Measurements from ENCODE around the gene TSPAN18.
"Not testable (repeated sequence)": the region's sequence is repeated elsewhere in the genome, so short reads cannot be mapped to it uniquely, and the experiment has no call there.

Gene TSPAN18

DNA sequence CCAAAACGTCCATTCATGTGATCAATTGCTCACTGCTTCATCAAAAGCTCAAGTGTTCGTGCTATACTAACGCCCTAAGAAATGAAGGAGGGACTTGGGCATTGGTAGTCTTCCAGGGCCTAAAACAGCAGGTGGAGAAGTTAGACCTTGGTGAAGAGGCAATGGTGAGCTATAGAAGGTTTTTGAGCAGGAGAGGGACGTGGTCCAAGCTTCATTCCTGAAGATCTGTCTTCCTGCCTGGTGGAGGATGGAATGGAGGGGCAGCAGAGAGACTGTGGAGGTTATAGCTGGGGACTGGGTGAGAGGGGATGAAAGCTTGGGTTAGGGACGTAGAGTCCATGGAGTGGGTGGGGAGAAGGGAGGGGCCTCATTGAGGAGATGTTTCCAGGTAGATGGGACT lies 126.2 kb downstream of the TSPAN18 start:
- DNase-seq: no peak

DNA sequence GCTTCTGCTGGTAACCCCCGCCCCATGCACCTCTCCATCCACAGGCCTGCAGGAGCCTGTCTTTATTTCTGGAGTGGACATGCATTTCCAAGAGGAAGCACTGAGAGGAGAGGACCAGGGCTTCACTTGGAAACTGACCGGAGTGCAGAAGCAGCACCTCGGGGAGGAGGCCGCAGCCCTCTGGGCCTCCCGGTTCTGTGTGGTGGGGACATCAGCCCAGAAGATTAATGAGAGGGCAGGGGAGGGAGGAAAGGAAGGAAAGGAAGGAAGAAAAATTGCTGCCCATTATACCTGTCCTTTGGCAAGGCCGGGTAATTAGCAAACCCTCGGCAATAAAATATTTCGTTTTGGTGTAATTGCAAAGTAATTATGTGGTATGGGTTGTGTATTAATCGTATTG lies 126.9 kb downstream of the TSPAN18 start:
- DNase-seq: no peak

DNA sequence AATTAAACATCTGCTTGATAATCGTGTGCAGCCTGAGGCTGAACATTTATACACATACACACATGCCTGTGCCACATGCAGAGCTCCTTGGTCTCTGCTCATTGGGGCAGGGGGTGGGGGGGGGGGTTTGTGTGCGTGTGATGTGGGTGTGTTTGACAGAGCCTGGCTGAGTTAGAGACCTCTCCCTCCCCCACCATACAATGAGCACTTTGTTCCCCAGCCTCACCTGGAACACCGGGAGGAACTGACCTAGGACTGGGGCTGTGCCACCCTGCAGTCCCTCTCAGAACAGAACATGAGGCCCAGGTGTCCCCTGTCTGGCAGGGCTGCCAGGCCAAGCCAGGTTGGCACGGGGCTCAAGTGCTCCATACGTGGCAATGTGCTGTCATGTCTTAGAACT lies 127.3 kb downstream of the TSPAN18 start:
- DNase-seq: no peak

DNA sequence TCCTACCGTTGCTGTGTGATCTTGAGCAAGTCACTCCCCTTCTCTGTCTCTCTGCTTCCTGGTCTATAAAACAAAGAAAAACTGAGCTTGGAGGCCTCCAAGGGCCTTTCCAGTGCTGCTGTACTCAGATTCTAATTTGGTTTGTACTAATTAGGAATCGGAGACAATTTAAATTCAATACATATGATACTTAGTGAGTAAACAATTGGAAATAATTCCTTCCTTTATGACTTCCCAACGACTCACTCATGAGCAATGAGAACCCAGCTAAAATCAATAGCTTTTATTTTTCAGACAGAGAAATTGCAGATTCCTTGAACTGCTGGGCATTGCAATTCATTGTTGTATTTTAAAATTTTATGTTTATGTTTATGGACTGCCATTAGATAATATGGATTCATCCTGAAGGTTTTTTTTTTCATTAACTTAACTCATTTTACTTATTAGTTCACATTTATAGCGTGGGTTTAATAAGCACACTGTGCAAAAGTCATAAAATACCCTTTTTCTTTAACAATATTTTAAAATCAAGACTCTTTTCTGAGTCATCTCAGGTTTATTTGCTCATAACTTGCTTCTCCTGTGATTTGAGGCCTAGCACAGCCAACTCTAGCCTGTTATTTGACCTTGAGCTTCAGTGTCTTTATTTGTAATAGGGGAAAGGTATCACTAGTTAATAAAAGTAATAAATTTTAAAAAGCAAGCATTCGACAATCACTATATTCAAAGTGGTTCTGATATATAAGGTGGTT lies 128.2 kb downstream of the TSPAN18 start:
- DNase-seq: no peak

DNA sequence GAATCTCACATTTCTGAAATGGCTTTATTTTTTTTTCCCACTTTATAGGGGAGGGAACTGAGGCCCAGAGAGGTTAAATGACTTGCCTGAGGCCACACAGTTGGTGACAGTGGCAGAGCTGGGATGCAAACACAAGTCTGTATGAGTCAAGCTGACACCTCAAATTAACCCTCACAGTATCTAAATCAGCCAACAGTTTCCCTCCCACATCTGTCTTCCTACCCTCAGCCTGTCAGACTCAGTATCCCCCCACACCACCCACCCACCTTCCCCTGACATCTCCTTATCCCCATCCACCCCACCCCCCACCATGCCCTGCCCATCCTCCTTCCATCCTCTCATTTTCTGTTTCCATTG lies 128.7 kb downstream of the TSPAN18 start:
- DNase-seq: no peak

DNA sequence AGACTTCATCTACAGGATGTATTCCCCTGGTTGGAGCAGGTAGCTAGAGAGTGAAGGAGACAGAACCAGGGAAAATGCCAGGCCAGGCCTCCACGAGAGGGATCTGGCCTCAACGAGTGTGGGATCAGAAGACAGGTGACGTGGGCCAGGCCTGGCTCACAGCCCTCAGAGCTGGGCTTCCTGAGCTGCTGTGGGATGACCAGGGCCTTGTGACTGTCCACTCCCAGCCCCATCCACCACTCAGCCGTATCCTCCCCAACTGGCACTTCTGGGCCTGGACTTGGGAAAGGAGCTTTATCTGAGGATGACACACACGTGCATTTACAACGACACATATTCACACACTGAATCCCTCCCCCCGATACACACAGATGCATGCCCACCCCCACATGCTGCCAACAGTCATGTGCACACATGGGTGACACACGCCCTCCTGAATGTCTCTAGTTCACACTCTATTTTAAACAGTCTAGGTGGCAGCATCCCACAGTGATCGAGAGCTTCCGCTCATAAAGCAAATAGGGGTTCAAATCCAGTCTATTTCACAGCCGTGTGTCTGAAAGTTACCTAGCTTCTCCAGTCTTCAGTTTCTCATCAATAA lies 130.8 kb downstream of the TSPAN18 start:
- no peak for DNase-seq

DNA sequence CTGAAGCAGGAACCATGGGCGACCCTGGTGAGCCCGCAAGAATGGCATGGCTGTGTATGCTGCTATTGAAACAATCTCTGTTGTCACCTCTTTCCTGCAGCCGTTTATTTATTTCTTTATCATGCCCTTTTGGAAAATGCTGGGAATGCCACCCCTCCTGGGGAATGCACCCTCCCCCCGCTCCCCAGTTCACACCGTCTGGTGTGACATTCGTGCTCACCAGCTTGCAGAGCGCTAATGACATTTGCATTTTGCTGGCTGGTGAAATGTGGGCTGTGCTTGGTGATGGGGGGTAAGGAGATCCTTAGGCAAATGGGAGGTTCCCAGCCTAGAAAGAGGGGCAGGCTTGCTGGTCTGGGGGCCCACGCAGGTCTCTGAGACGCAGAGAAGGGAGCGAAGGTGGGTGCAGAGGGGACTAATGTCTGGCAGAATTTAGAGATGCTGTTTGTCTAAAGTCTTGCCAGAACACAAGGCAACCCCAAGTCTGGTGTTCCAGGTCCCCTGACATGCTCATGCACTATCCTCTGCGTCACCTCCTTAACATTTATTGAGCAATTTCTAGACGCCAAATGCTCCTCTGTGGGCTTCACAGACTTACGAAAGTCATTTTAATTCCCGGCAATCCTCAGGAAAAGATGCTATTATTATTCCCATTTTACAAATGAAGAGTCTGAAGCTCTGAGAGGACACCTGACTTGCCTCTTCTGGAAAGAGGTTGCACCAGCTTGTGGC lies 132.2 kb downstream of the TSPAN18 start:
- peak; percentile 5 for DNase-seq

DNA sequence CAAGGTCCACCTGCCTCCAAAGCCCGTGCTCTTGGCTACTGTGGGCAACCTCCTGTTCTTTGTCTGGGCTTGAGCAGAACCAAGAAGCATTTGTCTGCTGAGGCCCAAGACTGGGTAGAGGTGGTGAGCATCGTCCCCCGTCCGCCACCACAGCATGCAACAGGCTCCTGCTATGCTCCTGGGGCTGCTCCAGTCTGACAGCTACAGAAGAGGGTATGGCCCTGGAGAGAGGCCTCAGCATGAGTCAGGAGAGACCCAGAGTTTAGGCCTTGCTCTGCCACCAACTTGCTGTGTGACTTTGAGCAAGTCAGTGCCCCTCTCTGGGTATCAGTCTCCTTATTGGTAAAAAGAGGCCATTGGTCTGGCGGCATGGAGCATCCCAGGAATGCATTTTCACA lies 132.8 kb downstream of the TSPAN18 start:
- DNase-seq: no peak

DNA sequence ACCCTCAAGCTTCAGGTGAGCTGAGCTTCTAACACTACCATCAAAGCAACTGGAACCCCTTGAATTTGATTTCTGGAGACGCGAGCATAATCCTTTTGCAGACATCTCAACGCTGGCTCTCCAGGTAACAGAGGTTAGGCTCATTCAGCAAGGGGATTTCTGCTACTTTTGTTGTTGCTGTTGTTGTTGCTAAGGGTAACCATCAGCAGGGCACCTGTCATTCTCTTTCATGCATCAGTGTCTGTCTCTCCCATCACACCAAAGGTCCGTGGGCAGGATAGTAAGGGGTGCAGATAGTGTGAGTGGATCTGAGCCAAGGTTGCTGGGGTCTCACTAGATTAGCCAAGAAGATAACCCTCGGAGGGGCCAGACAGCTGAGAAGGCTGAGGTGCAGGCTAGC lies 133.6 kb downstream of the TSPAN18 start:
- no peak for DNase-seq

DNA sequence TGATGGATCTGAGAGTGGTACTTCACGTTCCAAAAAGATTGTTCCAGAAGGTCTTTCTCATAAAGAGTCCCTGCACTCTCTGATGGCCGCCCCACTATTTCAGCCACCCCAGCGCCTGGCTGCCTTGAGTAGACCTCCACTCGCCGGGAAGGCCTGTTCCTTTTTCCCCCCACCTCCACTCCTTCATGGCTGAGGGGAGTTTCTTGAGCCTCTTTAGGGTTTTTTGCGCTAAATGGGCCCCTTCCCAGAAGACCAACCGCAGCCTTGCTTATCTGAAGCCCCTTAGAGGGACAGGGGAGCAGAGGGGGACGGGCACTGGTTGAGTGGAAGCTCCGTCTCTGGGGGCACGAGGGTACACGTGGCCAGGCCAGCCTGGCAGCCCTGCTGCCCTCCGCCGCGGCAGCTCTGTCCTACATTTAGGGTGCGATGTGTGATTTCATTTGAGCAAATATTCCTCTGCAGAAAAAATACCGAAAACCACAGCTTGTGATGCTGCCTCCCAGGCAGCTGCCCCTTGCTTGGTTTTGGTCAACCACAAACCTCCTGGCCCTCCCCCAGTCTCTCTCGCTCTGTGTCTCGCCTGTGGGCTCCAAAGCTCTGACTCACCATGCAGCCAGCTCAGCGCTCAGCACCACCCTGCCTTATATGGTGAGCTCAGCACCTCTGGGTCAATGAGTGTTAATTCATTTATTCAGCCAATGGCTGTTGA lies 135.2 kb downstream of the TSPAN18 start:
- no peak for DNase-seq

DNA sequence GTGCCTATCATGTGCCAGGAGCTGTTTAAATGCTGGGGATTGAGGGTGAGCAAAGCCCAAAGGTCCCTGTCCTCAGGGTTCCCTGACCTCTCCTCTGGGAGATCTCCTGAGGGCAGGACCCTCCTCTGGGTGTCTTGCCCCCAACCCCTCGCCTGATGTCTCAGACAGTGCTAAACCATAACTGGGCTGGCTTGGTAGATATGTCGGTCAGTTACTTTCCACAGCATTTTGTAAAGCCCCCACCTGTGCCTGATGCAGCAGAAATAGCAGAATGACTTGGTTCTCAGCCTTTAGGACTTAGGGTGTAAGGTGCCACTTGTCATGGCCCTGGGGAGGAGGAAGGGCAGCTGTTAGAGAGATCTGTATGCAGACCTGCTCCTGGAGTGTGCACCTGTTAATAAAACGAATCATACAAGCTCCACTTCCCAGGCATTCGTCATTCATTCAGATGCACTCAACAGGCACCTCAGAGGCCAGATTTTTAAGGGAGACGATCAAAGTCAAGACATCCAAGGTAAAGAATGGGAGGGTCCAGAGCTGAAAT lies 135.9 kb downstream of the TSPAN18 start:
- DNase-seq: peak; percentile 68

DNA sequence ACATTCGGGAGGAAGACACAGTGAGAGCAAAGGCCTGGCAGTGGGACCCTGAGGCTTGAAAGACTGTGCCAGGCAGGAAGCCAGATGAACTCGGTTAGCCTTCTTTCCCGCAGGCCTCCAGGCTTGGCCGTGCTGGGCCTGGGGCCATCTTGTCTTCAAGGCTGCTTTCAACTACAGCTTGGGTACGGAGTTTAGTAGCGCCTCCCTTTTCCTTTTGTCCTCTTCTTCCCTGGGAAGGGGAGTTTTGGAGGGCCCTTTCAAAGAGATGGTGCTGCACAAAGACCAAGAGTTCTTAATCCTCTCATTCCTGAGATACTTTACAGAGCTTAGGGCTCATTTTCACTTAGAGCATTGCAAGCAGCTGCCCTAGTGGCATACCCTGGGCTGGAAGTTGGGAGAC lies 136.5 kb downstream of the TSPAN18 start:
- DNase-seq: no peak

DNA sequence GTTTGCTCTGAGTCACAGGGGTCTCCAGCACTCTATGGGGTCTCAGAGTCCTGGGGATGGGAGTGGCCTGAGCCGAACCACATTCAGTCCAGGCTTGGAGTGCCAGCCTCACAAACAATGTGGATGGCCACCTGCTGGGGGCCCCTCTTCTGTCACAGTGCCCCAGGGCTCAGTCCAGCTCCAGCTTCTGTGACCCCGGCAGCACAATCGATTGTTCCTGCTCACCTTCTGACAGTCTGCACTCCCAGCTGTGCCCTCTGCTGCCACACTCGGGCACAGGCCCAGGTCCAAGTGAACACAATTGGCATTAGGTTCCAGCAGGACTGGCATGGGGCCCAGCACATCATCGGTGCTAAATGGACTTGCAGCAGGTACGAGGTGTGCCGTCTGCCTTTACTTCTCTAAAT lies 139.1 kb downstream of the TSPAN18 start:
- DNase-seq: peak; percentile 39

DNA sequence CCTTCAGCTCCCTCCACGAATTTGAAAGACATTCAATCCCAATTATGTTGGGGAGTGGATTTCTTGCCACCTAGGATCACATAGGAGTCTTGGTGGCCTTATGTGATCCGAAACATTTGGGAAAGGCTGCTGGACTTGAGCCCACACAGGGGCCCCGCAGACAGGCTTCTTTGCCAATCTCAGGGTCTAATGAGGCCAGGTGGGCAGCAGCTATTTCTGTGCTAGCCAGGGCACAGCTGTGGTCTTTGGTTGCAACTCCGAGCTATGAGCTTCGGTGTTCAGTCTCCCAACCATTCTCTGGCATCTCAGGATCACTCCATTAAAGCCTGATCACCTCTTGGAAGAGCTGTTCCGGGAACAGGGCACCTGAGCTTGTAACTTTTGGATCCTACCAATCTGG lies 139.5 kb downstream of the TSPAN18 start:
- DNase-seq: peak; percentile 62

DNA sequence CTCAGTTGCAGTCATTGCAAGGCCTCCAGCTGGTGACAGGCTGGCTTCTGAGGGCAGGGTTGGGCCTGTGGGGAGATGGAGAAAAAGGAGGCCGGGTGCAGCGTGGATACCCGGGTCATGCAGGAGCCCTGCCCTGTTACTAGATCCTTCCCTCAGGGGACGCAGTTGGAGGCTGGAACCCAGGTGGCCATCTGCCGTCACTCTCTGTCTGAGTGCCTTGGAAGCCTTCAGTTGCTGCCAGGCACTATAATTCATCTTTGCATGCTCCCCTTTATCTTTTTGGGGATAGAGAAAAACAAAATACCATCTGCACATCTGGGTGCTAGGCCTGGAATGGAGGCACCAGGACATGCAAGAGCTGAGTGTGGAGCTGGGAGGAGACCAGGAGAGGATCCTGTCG lies 141.3 kb downstream of the TSPAN18 start:
- DNase-seq: peak; percentile 96

DNA sequence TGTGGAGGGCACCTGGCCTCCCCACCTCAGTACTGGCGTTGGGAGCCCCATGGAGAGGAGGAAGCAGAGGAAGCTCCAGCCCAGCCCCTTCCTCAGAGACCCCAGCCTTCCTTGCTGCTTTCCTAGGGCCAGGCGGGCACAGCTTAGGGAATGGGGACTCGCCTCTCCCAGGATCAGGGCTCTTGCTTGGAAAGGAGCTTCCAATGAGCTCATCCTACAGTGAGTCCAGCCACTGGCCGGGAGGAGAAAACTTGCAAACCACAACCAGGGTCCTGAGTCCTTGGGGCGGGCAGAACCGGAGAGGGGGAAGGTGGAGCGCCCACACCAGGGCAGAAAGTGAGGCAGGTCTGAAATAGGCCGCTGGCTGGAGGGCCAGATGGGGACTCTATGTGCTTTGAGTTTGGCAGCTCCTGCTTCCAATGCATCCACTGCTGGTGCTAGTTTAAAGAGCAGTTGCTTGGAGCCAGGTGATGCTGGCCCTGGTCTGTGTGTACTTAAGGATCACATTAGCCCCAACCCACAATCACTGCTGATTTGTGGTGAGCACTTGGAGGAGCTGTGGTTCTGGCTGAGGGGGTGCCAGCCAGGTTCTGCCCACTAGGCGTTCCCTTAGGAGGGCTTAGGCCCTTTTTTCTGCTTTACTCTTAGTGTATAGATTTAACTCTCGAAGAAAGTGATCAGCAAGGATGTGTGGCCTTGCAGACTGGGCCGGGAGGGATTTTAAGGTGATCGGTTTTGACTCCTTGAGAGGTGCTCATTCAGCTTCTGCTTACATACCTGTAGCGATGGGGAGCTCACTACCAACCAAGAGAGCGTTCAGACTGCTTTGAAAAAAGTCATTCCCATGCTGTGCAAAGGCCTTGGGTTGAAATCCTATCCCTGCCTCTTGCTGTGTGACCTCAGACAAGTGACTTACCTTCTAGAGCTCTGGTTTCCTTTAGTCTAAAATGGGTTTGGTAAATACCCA lies 142.0 kb downstream of the TSPAN18 start:
- peak; percentile 75 for DNase-seq

DNA sequence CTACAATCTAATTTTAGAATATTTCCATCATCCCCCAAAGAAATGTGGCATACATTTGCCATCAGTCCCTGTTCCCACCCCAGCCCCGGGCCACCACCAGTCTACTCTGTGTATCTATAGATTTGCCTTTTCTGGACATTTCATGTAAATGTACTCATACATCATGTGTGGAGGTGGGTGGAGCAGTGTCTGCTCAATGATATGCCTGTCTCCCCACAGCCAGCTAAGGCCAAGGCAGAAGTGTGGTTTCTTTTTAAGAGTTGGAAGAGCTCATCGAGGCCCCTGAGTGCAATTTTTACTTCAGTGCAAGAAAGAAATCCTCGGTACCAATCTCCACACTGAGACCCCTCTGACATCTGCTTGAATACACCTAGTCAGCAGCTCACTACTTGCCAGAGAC lies 143.4 kb downstream of the TSPAN18 start:
- DNase-seq: no peak

DNA sequence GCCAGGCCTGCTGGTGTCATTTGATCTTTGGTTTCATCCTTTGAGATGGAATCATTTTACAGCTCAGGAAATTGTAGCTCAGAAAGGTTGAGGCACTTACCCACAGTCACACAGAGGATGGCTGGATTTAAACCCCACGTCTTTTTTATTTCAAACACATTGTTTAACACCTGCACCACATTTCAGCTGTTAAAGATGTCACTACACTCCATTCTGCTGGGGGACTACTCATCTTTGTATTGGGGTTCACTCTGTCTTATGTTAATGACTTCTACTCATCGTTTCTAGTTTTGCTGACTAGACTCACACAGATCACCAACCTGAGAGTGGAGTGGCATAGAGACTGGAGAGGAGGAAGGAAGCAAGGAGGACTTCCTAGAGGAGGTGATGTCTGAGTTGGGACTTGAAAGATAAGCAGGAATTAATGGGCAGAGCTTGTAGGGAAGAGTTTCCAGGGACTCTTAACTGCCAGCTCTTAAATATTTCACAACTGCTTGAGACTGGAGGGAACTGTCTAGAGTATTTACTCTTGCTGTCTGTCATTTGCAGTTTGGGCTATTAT lies 143.9 kb downstream of the TSPAN18 start:
- no peak for DNase-seq

DNA sequence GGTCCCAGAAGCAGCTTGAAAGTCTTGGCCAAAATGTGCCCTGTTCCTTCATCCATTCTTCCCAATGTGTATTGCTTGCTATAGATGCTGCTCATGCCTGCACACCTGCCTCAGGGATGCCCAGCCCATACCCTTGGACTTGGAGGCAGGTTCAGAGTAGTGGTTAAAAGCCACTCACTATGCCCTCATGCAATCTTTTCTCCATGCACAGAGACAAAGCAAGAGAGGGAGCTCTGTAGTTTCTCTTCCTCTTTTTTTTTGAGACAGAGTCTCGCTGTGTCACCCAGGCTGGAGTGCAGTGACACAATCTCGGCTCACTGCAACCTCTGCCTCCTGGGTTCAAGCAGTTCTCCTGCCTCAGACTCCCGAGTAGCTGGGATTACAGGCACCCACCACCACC lies 144.9 kb downstream of the TSPAN18 start:
- not testable (repeated sequence) for DNase-seq

DNA sequence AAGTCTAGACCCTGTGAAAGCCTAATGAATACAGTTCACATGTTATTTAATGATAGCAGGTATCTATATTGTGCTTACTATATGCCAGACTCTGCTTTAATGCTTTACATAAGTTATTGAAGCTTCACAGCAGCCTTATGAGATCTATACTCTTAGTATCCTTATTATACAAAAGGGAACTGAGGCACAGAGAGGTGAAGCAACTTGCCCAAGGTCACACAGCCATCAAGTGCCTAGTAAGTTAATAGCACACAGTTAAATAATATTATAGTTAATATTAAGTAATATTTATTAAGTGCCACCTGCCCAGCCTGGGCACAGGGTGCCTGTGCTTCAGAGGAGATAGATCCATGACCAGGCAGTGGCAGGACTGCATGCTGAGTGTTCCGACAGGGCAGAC lies 145.8 kb downstream of the TSPAN18 start:
- no peak for DNase-seq

DNA sequence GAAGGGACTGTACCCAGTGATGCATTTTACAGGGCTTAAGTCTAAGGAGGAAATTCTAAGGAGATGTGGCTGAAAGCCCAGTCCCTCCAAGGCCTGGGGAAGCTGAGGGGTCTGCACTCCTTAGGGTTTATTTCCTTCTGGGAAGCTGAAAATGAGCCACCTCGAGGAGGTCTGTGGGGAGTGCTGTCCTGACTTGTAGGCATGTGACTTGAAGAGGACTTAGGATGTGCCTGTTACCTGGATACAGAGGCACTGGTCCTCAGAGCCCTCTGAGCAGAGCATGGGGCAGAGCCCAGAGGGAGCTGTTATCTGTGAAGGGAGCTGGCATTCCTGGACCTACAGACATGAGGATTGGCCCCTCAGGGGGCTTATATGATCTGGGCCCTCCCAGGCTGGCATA lies 146.8 kb downstream of the TSPAN18 start:
- peak; percentile 27 for DNase-seq

DNA sequence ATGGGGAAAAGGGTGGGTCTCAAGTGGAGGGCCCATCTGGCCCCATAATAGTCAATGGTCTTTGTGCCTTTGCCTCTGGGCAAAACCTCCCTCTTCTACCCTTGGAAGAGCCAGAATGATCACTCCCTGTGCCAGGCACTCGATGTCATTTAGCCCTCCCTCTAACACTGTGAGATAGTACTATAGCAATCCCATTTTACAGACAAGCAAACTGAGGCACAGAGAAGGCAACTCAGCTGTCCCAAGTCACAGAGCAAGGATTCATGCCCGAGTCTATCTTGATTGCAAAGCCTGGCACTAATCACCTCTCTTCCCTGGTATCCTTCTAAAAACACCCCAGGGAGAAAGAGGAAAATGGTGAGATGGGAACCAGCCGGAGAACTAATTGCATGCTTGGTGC lies 147.5 kb downstream of the TSPAN18 start:
- no peak for DNase-seq
